HEK293 (cell line): ENCODE results near the gene NDE1.
A peak's percentile ranks its signal among the peaks of the same experiment; 100 is the strongest.

ENCODE experiments used
- CTCF ChIA-PET: fragments of 350-600 bp; formaldehyde crosslinking; extraction: SDS; loops from one replicate; lab custom pipeline; 2021; ENCODE audit warnings: antibody characterized with exemption; lab: Yijun Ruan, JAX
- POLR2A ChIA-PET: fragments of 300-600 bp; formaldehyde crosslinking; extraction: SDS; loops from one replicate; lab custom pipeline; 2020; ENCODE audit warnings: antibody characterized with exemption, inconsistent platforms; lab: Yijun Ruan, JAX
- H3K27ac ChIP-seq: fragments of 200-500 bp; sonication (Bioruptor generic); 2 replicates; pipeline ENCODE4 v1.5.1; 2014; ENCODE audit warnings: low read depth, low read length, control low read depth, inconsistent platforms; ENCODE audit errors: extremely low read depth
- H3K36me3 ChIP-seq, 2 experiments: fragments of 200-500 bp in 1 of 2; sonication (Bioruptor generic) in 1 of 2; 1 replicate in 1 of 2; 2 replicates in 1 of 2; pipeline ENCODE4 v1.5.1; 2014 to 2017; ENCODE audit warnings: inconsistent platforms in 2 of 2, low read length in 2 of 2; ENCODE audit not compliant: control insufficient read depth in 2 of 2, insufficient read depth in 1 of 2
- H3K4me1 ChIP-seq: fragments of 200-500 bp; sonication (Bioruptor generic); 2 replicates; pipeline ENCODE4 v1.5.1; 2014; ENCODE audit warnings: mild to moderate bottlenecking, low read length, inconsistent platforms; ENCODE audit not compliant: control insufficient read depth, insufficient read depth
- H3K4me3 ChIP-seq: 2 replicates; pipeline ENCODE4 v1.5.1; 2011; ENCODE audit warnings: low read depth, mild to moderate bottlenecking, control low read depth, low read length, moderate library complexity
- H3K9me3 ChIP-seq: fragments of 200-500 bp; sonication (Bioruptor generic); 2 replicates; pipeline ENCODE4 v1.5.1; 2014; ENCODE audit warnings: low read depth, low read length, inconsistent platforms; ENCODE audit not compliant: control insufficient read depth, insufficient read depth
- BCL11B ChIP-seq: fragments of 450-650 bp; formaldehyde crosslinking; IDR thresholded peaks from 2 replicates; pipeline ENCODE4 v1.5.1; 2016; ENCODE audit warnings: low read depth, missing biosample characterization, missing genetic modification characterization
- HIC1 ChIP-seq: fragments of 450-650 bp; formaldehyde crosslinking; IDR thresholded peaks from 2 replicates; pipeline ENCODE4 v1.5.1; 2016; ENCODE audit warnings: missing biosample characterization, missing genetic modification characterization
- HOXD13 ChIP-seq: sonication (generic); formaldehyde crosslinking; IDR thresholded peaks from 2 replicates; pipeline ENCODE4 v1.8.0; 2022; ENCODE audit warnings: missing genetic modification reagents, borderline replicate concordance
- MZF1 ChIP-seq: fragments of 450-650 bp; formaldehyde crosslinking; IDR thresholded peaks from 2 replicates; pipeline ENCODE4 v1.5.1; 2017; ENCODE audit warnings: missing biosample characterization, missing genetic modification characterization, borderline replicate concordance
- OSR2 ChIP-seq: fragments of 450-650 bp; formaldehyde crosslinking; IDR thresholded peaks from 2 replicates; pipeline ENCODE4 v1.5.1; 2016; ENCODE audit warnings: missing biosample characterization, missing genetic modification characterization
- SCRT1 ChIP-seq: fragments of 450-650 bp; formaldehyde crosslinking; IDR thresholded peaks from 2 replicates; pipeline ENCODE4 v1.5.1; 2016; ENCODE audit warnings: missing biosample characterization, missing genetic modification characterization, borderline replicate concordance
- SP2 ChIP-seq: fragments of 450-650 bp; formaldehyde crosslinking; IDR thresholded peaks from 2 replicates; pipeline ENCODE4 v1.5.1; 2016; ENCODE audit warnings: missing biosample characterization, missing genetic modification characterization
- ZEB2 ChIP-seq: fragments of 450-650 bp; formaldehyde crosslinking; IDR thresholded peaks from 2 replicates; pipeline ENCODE4 v1.5.1; 2016; ENCODE audit warnings: missing biosample characterization, missing genetic modification characterization
- ZNF121 ChIP-seq: fragments of 450-650 bp; formaldehyde crosslinking; IDR thresholded peaks from 2 replicates; pipeline ENCODE4 v1.5.1; 2016; ENCODE audit warnings: missing biosample characterization, missing genetic modification characterization
- ZNF132 ChIP-seq: fragments of 450-650 bp; formaldehyde crosslinking; IDR thresholded peaks from 2 replicates; pipeline ENCODE4 v1.5.1; 2017; ENCODE audit warnings: missing biosample characterization, missing genetic modification characterization, borderline replicate concordance
- ZNF19 ChIP-seq: fragments of 450-650 bp; formaldehyde crosslinking; IDR thresholded peaks from 2 replicates; pipeline ENCODE4; 2016; ENCODE audit warnings: missing biosample characterization, missing genetic modification characterization, low read depth
- ZNF280D ChIP-seq: fragments of 450-650 bp; formaldehyde crosslinking; IDR thresholded peaks from 2 replicates; pipeline ENCODE4 v1.5.1; 2016; ENCODE audit warnings: missing biosample characterization, missing genetic modification characterization
- ZNF394 ChIP-seq: fragments of 450-650 bp; formaldehyde crosslinking; IDR thresholded peaks from 2 replicates; pipeline ENCODE4 v1.5.1; 2016; ENCODE audit warnings: missing biosample characterization, missing genetic modification characterization, mild to moderate bottlenecking, moderate library complexity, borderline replicate concordance
- ZNF660 ChIP-seq: fragments of 450-650 bp; IDR thresholded peaks from 2 replicates; pipeline ENCODE4 v1.5.1; 2018; ENCODE audit warnings: missing biosample characterization, mild to moderate bottlenecking, missing genetic modification characterization
- TF ChIP-seq, protein P1 (sequence below): fragments of 450-650 bp; formaldehyde crosslinking; IDR thresholded peaks from 2 replicates; pipeline ENCODE4 v1.5.1; 2016; ENCODE audit warnings: missing biosample characterization, missing genetic modification characterization
- TF ChIP-seq, protein P2 (sequence below): fragments of 450-650 bp; formaldehyde crosslinking; IDR thresholded peaks from 2 replicates; pipeline ENCODE4 v1.5.1; 2017; ENCODE audit warnings: missing biosample characterization, missing genetic modification characterization
- TF ChIP-seq, protein P3 (sequence below): fragments of 450-650 bp; formaldehyde crosslinking; IDR thresholded peaks from 2 replicates; pipeline ENCODE4 v1.5.1; 2017; ENCODE audit warnings: missing biosample characterization, missing genetic modification characterization

NDE1 gene

DNA sequence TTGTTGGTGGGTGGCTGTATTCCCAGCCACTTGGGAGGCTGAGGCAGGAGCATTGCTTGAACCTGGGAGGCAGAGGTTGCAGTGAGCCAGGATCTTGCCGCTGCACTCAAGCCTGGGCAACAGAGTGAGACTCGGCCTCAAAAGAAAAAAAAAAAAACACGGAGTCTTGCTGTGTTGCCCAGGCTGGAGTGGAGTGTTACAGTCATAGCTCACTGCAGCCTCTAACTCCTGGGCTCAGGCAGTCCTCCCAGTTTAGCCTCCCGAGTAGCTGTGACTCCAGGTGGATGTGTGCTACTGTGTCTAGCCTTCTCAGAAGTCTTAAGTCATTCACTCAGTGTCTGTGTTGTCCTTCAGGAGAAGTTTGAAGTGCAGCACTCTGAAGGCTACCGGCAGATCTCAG, 27.4 kb downstream of the NDE1 start:
- Histone ChIP-seq H3K4me1 (peaks cover 1% of the 10 kb centered on the region; the same call in 1 of the 2 replicates), H3K27ac (no peak overlapping the region), H3K9me3 (no peaks in the 10 kb centered on the region), H3K4me3 (no peak overlapping the region), H3K36me3 (peaks cover 25 to 48% of the 10 kb centered on the region in 2 experiments; a peak in 2 of 3 replicates)
- TF ChIP-seq, protein P1, sequence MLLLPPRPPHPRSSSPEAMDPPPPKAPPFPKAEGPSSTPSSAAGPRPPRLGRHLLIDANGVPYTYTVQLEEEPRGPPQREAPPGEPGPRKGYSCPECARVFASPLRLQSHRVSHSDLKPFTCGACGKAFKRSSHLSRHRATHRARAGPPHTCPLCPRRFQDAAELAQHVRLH (tag by site-specific recombination), result no peak
- TF ChIP-seq HOXD13 (no peak), HIC1 (no peak), ZNF132 (tag by site-specific recombination) (no peak), ZNF121 (tag by site-specific recombination) (0 out of 2 replicates have a peak, but pooled peaks have one; percentile 44)
- ChIA-PET POLR2A (no interaction called here), CTCF (no interaction called here)

DNA sequence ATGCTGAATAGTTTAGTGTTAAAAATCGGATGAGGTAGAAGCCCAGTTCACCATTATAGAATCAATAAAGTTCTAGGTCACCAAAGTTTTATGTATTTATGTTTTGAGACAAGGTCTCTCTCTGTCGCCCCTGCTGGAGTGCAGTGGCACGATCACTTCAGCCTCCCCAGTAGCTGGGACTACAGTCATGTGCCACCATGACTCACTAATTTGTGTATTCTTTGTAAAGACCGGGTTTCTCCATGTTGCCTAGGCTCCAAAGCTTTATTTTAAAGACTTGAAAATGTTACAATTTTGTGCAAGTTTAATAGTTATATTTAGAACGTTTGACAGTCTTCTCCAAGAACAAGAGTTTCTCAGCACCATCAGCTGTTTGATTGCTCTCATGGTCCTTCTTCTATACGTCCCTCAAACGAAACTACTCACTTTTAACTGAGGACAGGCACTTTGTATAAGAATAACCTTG, 32.1 kb downstream of the NDE1 start:
- TF ChIP-seq MZF1 (tag by site-specific recombination) (peak; percentile 48; the same call in 1 of the 2 replicates), ZNF280D (tag by site-specific recombination) (no peak), BCL11B (tag by site-specific recombination) (no peak), ZNF660 (0 out of 2 replicates have a peak, but pooled peaks have one; percentile 44), ZNF394 (tag by site-specific recombination) (peak; percentile 14; the same call in 1 of the 2 replicates), SP2 (tag by site-specific recombination) (no peak), ZEB2 (tag by site-specific recombination) (0 out of 2 replicates have a peak, but pooled peaks have one; percentile 30), SCRT1 (tag by site-specific recombination) (no peak), ZNF19 (tag by site-specific recombination) (no peak), OSR2 (tag by site-specific recombination) (peak; percentile 85)
- TF ChIP-seq, protein P2, sequence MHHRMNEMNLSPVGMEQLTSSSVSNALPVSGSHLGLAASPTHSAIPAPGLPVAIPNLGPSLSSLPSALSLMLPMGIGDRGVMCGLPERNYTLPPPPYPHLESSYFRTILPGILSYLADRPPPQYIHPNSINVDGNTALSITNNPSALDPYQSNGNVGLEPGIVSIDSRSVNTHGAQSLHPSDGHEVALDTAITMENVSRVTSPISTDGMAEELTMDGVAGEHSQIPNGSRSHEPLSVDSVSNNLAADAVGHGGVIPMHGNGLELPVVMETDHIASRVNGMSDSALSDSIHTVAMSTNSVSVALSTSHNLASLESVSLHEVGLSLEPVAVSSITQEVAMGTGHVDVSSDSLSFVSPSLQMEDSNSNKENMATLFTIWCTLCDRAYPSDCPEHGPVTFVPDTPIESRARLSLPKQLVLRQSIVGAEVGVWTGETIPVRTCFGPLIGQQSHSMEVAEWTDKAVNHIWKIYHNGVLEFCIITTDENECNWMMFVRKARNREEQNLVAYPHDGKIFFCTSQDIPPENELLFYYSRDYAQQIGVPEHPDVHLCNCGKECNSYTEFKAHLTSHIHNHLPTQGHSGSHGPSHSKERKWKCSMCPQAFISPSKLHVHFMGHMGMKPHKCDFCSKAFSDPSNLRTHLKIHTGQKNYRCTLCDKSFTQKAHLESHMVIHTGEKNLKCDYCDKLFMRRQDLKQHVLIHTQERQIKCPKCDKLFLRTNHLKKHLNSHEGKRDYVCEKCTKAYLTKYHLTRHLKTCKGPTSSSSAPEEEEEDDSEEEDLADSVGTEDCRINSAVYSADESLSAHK, result no peak
- TF ChIP-seq, protein P3, sequence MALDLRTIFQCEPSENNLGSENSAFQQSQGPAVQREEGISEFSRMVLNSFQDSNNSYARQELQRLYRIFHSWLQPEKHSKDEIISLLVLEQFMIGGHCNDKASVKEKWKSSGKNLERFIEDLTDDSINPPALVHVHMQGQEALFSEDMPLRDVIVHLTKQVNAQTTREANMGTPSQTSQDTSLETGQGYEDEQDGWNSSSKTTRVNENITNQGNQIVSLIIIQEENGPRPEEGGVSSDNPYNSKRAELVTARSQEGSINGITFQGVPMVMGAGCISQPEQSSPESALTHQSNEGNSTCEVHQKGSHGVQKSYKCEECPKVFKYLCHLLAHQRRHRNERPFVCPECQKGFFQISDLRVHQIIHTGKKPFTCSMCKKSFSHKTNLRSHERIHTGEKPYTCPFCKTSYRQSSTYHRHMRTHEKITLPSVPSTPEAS (tag by site-specific recombination), result no peak
- peaks cover 45 to 68% of the 10 kb centered on the region in 2 experiments for H3K36me3 ChIP-seq
- ChIA-PET POLR2A (interaction anchor here (1.0 kb wide), 1 partner anchor 40 kb away, joined by 3 read pairs; no protein-coding TSS in a partner anchor), CTCF (interaction anchor here (0.6 to 3.2 kb wide), 11 partner anchors 9 to 137 kb away, joined by 3 to 10 read pairs (median 4); no protein-coding TSS in a partner anchor)
- H3K27ac ChIP-seq, result no peak overlapping the region
- no peak overlapping the region for H3K4me3 ChIP-seq
- H3K9me3 ChIP-seq, result no peaks in the 10 kb centered on the region
- no peaks in the 10 kb centered on the region for H3K4me1 ChIP-seq
